Uterus (tissue), 4 donors: Measurements from ENCODE around the gene CDX1. TPM values are rescaled to one million over a fixed set of nuclear protein-coding genes. Genes with fewer than 3 reads are reported as not detected.

Experiments used
- DNase-seq, 2 donors: peaks; one replicate each; pipeline ENCODE4 v3.0.0-alpha.2; 2019 to 2020
- H3K27ac ChIP-seq, 2 donors: fragments of 200-600 bp; sonication (generic); 1 replicate in 1 of 2; 2 replicates in 1 of 2; pipeline ENCODE4 v1.5.1; 2016 to 2018
- H3K27me3 ChIP-seq, 2 donors: fragments of 200-600 bp; sonication (generic); one replicate each; pipeline ENCODE4 v1.5.1; 2018 to 2019; ENCODE audit warnings: control low read depth in 1 of 2
- H3K36me3 ChIP-seq, 2 donors: fragments of 200-600 bp; sonication (generic); one replicate each; pipeline ENCODE4 v1.5.1; 2019; ENCODE audit warnings: control low read depth in 1 of 2
- H3K4me1 ChIP-seq, 2 donors: fragments of 200-600 bp; sonication (generic); one replicate each; pipeline ENCODE4 v1.5.1; 2018 to 2019; ENCODE audit warnings: control low read depth in 1 of 2
- H3K4me3 ChIP-seq, 2 donors: fragments of 200-600 bp; sonication (generic); 1 replicate in 1 of 2; 2 replicates in 1 of 2; pipeline ENCODE4 v1.5.1; 2018 to 2019; ENCODE audit warnings: mild to moderate bottlenecking in 1 of 2
- H3K9me3 ChIP-seq, 2 donors: fragments of 200-600 bp; sonication (generic); one replicate each; pipeline ENCODE4 v1.5.1; 2019; ENCODE audit warnings: control low read depth in 1 of 2
- POLR2A ChIP-seq, 2 donors: fragments of 450-650 bp; IDR thresholded peaks; one replicate each; pipeline ENCODE4 v1.6.1; 2016; ENCODE audit warnings: antibody characterized with exemption in 2 of 2, mild to moderate bottlenecking in 1 of 2, moderate library complexity in 1 of 2
- intact Hi-C: fragments of 100-400 bp; cut with DNase I; formaldehyde crosslinking; loops from one replicate; pipeline ENCODE4 v1.15.1; 2023; ENCODE audit warnings: low total_unique reads
- total RNA-seq, 4 donors: library from RNA; depleted of rRNA in 3 of 4; stranded (reverse); fragments of >200 nt in 3 of 4; gene quantifications; one replicate each; pipeline versions ENCODE4 v1.1.0 to v1.2.4, GENCODE V29; 2014 to 2023
- TF ChIP-seq, protein P1 (sequence below), 4 experiments: fragments of 200-600 bp in 2 of 4; fragments of 450-650 bp in 2 of 4; sonication (generic) in 2 of 4; IDR thresholded peaks; one replicate each; pipeline ENCODE4 v1.5.1; 2016 to 2019; ENCODE audit warnings: antibody characterized with exemption in 4 of 4, mild to moderate bottlenecking in 2 of 4, moderate library complexity in 1 of 4
- donor health status: DM: yes; HTN: yes; CAD: no.

Gene CDX1
- total RNA-seq, 4 donors from 2014 or later: 0.29 to 0.77 (median 0.38) TPM

- no peak for TF ChIP-seq POLR2A (IDR thresholded peaks at IDR 0.05)
- TF ChIP-seq, protein P1, sequence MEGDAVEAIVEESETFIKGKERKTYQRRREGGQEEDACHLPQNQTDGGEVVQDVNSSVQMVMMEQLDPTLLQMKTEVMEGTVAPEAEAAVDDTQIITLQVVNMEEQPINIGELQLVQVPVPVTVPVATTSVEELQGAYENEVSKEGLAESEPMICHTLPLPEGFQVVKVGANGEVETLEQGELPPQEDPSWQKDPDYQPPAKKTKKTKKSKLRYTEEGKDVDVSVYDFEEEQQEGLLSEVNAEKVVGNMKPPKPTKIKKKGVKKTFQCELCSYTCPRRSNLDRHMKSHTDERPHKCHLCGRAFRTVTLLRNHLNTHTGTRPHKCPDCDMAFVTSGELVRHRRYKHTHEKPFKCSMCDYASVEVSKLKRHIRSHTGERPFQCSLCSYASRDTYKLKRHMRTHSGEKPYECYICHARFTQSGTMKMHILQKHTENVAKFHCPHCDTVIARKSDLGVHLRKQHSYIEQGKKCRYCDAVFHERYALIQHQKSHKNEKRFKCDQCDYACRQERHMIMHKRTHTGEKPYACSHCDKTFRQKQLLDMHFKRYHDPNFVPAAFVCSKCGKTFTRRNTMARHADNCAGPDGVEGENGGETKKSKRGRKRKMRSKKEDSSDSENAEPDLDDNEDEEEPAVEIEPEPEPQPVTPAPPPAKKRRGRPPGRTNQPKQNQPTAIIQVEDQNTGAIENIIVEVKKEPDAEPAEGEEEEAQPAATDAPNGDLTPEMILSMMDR (IDR thresholded peaks at IDR 0.05): no peak
- H3K27me3 ChIP-seq: peaks cover 0 to 11% of the 10 kb centered on the region in 2 donors
- no peaks in the 10 kb centered on the region for H3K9me3 ChIP-seq
- no peak for DNase-seq
- no peaks in the 10 kb centered on the region for H3K36me3 ChIP-seq
- no peak overlapping the region for H3K4me3 ChIP-seq
- H3K4me1 ChIP-seq: peaks cover 0 to 13% of the 10 kb centered on the region in 2 donors
- no peak overlapping the region for H3K27ac ChIP-seq
- intact Hi-C loops: no loop called here
Measured at GRCh38 chr5:150184990-150185912, 18.7 kb downstream of the CDX1 start.

- TF ChIP-seq POLR2A (IDR thresholded peaks at IDR 0.05): no peak
- TF ChIP-seq, protein P1 (IDR thresholded peaks at IDR 0.05): no peak
- intact Hi-C loops: no loop called here
Measured at GRCh38 chr5:150186137-150186536, 19.6 kb downstream of the CDX1 start.

DNA sequence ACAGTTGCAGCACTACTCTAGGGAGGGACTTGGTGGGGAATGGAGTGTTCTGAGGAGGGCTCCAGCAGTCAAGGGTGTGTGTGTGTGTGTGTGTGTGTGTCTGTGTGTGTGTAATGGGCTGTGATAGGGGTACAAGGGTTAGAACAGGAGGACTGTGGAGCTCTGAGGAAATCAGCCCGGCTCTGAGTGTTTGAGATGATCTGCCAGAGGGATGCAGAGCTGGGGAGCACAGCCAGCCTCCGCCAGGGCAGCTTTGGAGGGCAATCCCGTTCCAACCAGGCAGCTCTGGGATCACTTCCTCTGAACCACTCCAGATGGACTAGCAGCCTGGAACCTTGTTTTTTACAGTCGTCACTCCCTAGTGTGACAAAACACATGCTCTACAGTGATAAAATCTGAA is 20.3 kb downstream of the CDX1 start:
- Histone ChIP-seq H3K36me3 (no peaks in the 10 kb centered on the region), H3K9me3 (no peaks in the 10 kb centered on the region), H3K27ac (no peak overlapping the region), H3K4me1 (peaks cover 0 to 4% of the 10 kb centered on the region in 2 donors), H3K4me3 (no peak overlapping the region), H3K27me3 (peaks cover 0 to 14% of the 10 kb centered on the region in 2 donors)
- intact Hi-C loops: no loop called here
- TF ChIP-seq, protein P1 (IDR thresholded peaks at IDR 0.05): no peak
- TF ChIP-seq POLR2A (IDR thresholded peaks at IDR 0.05): no peak
- DNase-seq: no peak

More at GRCh38 chr5:150186137-150186536, 19.6 kb downstream of the CDX1 start:
- H3K36me3 ChIP-seq: no peaks in the 10 kb centered on the region
- peaks cover 0 to 14% of the 10 kb centered on the region in 2 donors for H3K27me3 ChIP-seq
- H3K27ac ChIP-seq: no peak overlapping the region
- H3K4me3 ChIP-seq: no peak overlapping the region
- DNase-seq: no peak
- H3K9me3 ChIP-seq: no peaks in the 10 kb centered on the region
- peaks cover 0 to 10% of the 10 kb centered on the region in 2 donors for H3K4me1 ChIP-seq

- no peaks in the 10 kb centered on the region for H3K36me3 ChIP-seq
- H3K27me3 ChIP-seq: peaks cover 0 to 14% of the 10 kb centered on the region in 2 donors
- TF ChIP-seq POLR2A (IDR thresholded peaks at IDR 0.05): no peak
- TF ChIP-seq, protein P1 (IDR thresholded peaks at IDR 0.05): no peak
- H3K4me1 ChIP-seq: peaks cover 0 to 4% of the 10 kb centered on the region in 2 donors
- no peaks in the 10 kb centered on the region for H3K9me3 ChIP-seq
- no peak for DNase-seq
- H3K27ac ChIP-seq: no peak overlapping the region
- no peak overlapping the region for H3K4me3 ChIP-seq
- intact Hi-C loops: no loop called here
Measured at GRCh38 chr5:150188146-150188842, 21.7 kb downstream of the CDX1 start.

DNA sequence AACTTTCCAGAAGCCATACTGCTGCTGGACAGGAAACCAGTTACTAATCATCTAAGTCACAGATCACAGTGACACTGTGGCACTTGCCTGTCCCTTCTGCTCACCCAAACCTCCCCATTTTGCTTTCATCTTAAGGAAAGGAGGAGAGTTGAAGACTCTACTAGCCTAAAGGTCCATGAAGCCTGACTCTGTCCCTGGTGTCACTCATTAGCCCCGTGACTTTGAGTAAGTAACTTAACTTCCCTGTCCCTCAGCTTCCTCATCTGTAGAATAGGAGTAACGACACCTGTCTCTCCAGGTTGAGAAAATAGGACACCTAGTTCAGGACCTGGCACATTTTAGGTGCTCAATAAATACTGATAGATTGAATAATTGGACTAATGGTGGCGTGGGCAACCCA is 22.7 kb downstream of the CDX1 start:
- Histone ChIP-seq H3K27me3 (peaks cover 0 to 14% of the 10 kb centered on the region in 2 donors), H3K36me3 (no peaks in the 10 kb centered on the region), H3K9me3 (no peaks in the 10 kb centered on the region), H3K27ac (no peak overlapping the region), H3K4me1 (peaks cover 0 to 4% of the 10 kb centered on the region in 2 donors), H3K4me3 (no peak overlapping the region)
- intact Hi-C loops: no loop called here
- TF ChIP-seq, protein P1 (IDR thresholded peaks at IDR 0.05): no peak
- TF ChIP-seq POLR2A (IDR thresholded peaks at IDR 0.05): no peak
- no peak for DNase-seq
